ENCODE results near the gene COL16A1.

COL16A1 gene

DNA sequence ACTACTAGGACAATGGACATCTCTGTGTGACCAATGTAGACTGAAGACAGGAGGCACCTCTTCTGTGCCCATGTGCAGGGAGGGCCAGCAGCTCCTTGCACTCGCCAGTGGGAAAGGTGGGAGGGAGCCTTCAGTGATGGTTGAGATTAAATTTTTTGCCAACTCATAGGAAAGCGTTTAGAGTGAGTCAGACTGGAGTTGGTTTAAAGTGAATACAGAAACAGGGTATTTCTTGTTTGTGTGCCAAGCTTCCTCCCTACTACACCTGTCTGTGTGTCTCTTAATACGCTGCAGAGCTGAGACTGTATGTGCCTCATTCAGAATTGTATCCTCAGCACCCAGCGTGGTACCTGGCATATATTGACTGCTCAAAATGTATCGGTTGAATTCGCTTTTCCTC, 13.5 kb upstream of the COL16A1 start:
- TF ChIP-seq, protein P1, sequence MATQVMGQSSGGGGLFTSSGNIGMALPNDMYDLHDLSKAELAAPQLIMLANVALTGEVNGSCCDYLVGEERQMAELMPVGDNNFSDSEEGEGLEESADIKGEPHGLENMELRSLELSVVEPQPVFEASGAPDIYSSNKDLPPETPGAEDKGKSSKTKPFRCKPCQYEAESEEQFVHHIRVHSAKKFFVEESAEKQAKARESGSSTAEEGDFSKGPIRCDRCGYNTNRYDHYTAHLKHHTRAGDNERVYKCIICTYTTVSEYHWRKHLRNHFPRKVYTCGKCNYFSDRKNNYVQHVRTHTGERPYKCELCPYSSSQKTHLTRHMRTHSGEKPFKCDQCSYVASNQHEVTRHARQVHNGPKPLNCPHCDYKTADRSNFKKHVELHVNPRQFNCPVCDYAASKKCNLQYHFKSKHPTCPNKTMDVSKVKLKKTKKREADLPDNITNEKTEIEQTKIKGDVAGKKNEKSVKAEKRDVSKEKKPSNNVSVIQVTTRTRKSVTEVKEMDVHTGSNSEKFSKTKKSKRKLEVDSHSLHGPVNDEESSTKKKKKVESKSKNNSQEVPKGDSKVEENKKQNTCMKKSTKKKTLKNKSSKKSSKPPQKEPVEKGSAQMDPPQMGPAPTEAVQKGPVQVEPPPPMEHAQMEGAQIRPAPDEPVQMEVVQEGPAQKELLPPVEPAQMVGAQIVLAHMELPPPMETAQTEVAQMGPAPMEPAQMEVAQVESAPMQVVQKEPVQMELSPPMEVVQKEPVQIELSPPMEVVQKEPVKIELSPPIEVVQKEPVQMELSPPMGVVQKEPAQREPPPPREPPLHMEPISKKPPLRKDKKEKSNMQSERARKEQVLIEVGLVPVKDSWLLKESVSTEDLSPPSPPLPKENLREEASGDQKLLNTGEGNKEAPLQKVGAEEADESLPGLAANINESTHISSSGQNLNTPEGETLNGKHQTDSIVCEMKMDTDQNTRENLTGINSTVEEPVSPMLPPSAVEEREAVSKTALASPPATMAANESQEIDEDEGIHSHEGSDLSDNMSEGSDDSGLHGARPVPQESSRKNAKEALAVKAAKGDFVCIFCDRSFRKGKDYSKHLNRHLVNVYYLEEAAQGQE (IDR thresholded peaks at IDR 0.05; ENCODE audit: insufficient read depth in 1 of 2, low read depth in 2 of 2, low read length in 2 of 2), result no peak
- TF ChIP-seq SIN3A (IDR thresholded peaks at IDR 0.05; ENCODE audit: borderline replicate concordance, insufficient read depth, low read length) (no peak), FOXP2 (optimal IDR thresholded peaks at IDR 0.05; ENCODE audit: borderline replicate concordance, extremely low read depth, extremely low read length, insufficient read depth) (no peak), TAF1 (IDR thresholded peaks at IDR 0.05; ENCODE audit: borderline replicate concordance, insufficient read depth, low read length) (no peak), POLR2AphosphoS5 (IDR thresholded peaks at IDR 0.05; ENCODE audit: low read depth, low read length) (no peak)

DNA sequence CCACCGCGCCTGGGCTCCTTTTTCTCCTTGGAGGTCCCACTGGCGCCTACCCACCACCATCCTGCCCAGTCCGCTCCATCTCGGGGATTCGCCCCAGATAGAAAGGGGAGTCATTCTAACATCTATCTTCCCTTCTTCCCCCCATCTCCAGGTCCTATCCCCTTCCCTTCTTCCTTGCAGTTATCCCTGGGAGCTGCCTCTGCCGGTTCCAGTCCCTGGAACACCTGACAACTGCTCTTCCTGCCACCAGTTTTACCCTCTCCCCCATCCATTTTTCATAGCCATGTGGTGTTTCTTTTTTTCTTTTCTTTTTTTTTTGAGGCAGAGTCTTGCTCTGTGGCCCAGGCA, 12.0 kb upstream of the COL16A1 start:
- TF ChIP-seq, protein P1 (IDR thresholded peaks at IDR 0.05; ENCODE audit: insufficient read depth in 1 of 2, low read depth in 2 of 2, low read length in 2 of 2), result no peak
- TF ChIP-seq SIN3A (IDR thresholded peaks at IDR 0.05; ENCODE audit: borderline replicate concordance, insufficient read depth, low read length) (no peak), POLR2AphosphoS5 (IDR thresholded peaks at IDR 0.05; ENCODE audit: low read depth, low read length) (no peak), TAF1 (IDR thresholded peaks at IDR 0.05; ENCODE audit: borderline replicate concordance, insufficient read depth, low read length) (no peak), FOXP2 (optimal IDR thresholded peaks at IDR 0.05; ENCODE audit: borderline replicate concordance, extremely low read depth, extremely low read length, insufficient read depth) (no peak)

DNA sequence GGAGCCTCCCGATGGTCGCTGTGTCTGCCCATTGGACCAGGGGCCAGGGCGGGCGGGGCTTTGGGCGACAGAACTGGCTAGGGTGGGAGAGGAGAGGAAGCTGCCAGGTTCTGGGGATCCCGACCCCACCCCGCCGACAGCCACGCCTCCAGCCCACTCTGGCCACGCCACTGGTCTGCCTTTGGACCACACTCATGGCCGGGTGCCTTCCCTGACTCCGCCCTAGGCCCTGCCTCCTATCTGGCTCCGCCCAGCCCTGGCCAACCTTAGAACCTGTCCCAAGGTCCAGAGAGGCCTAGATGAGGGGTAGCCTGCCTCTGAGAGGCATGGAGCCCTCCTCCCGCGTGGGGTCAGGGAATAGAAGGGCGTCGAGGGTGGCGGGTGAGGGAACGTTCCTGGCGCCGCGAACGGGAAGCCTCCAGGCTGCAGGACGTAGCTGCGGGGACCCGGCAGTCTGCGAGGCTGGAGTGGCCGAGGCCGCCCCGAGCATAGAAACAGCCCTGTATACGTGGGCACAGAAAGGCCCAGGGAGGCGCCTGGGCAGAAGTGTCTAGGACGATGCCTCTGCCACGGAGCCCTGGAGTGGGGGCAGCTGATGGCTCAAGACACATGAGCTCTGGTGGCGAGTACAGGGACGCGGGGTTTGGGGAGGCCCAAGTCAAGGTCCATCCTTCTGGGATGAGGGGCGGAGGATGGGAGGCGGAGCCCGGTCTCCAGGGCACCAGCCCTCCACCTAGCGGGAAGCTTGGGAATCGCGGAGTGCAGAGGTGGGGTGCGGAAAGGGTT, 11.5 kb upstream of the COL16A1 start:
- TF ChIP-seq TAF1 (IDR thresholded peaks at IDR 0.05; ENCODE audit: borderline replicate concordance, insufficient read depth, low read length) (no peak), SIN3A (IDR thresholded peaks at IDR 0.05; ENCODE audit: borderline replicate concordance, insufficient read depth, low read length) (no peak), FOXP2 (optimal IDR thresholded peaks at IDR 0.05; ENCODE audit: borderline replicate concordance, extremely low read depth, extremely low read length, insufficient read depth) (no peak), POLR2AphosphoS5 (IDR thresholded peaks at IDR 0.05; ENCODE audit: low read depth, low read length) (no peak)
- TF ChIP-seq, protein P1 (IDR thresholded peaks at IDR 0.05; ENCODE audit: insufficient read depth in 1 of 2, low read depth in 2 of 2, low read length in 2 of 2), result no peak

DNA sequence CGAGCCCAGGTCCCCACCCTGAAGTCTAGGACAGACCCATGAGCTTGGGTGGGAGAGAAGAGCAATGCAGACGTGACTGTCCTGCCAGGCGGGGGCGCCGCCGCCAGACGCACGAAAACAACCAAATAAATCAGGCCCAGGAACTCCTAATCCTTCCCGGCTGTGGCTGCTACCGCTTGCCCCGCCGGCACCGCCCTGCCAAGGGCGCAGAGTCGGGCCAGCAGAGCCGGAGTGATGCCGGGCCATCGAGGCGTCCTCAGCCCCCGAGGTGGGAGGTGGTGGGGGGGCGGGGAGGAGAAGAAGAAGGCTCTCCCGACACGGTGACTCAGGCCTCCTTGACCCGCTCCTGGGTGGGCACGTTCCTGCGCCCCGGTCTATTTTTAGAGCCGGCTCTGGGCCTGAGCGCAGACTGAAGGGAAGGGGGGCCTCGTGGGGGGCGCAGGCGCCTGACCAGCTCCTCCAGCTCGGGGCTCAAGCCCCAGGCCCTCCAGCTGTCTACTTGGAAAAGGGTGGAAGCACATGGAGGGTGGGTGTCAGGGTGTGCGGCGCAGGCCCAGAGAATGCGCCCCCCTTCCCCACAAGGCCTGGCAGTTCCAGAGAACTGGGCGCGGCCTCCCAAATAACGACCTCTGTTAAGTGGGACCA, 10.7 kb upstream of the COL16A1 start:
- no peak for TF ChIP-seq SIN3A (IDR thresholded peaks at IDR 0.05; ENCODE audit: borderline replicate concordance, insufficient read depth, low read length)
- no peak for TF ChIP-seq TAF1 (IDR thresholded peaks at IDR 0.05; ENCODE audit: borderline replicate concordance, insufficient read depth, low read length)
- TF ChIP-seq POLR2AphosphoS5 (IDR thresholded peaks at IDR 0.05; ENCODE audit: low read depth, low read length), result no peak
- TF ChIP-seq, protein P1 (IDR thresholded peaks at IDR 0.05; ENCODE audit: insufficient read depth in 1 of 2, low read depth in 2 of 2, low read length in 2 of 2), result no peak
- no peak for TF ChIP-seq FOXP2 (optimal IDR thresholded peaks at IDR 0.05; ENCODE audit: borderline replicate concordance, extremely low read depth, extremely low read length, insufficient read depth)
